ENCODE results near the gene EFL1. TPM values are rescaled to one million over a fixed set of nuclear protein-coding genes. Genes with fewer than 3 reads are reported as not detected.
"Not testable (repeated sequence)": the region's sequence is repeated elsewhere in the genome, so short reads cannot be mapped to it uniquely, and the experiment has no call there.

EFL1 gene
- total RNA-seq, 4 donors from 2014 or later = 12.9 to 25.1 (median 15.2) TPM

- in situ Hi-C loops (cut with MboI; ENCODE audit: low sequenced_read_pairs in 4 of 4); H3K9me3 ChIP-seq; H3K27ac ChIP-seq; H3K27me3 ChIP-seq; H3K36me3 ChIP-seq; ATAC-seq; H3K4me1 ChIP-seq; intact Hi-C loops (cut with DNase I; ENCODE audit: low total_unique reads); DNase-seq; H3K4me3 ChIP-seq: not testable (repeated sequence)
Observed at GRCh38 chr15:82212201-82212600, 50.3 kb downstream of the EFL1 start.

GRCh38 chr15:82210066-82210597 is 52.4 kb downstream of the EFL1 start:
- H3K9me3 ChIP-seq; intact Hi-C loops (cut with DNase I; ENCODE audit: low total_unique reads); H3K4me1 ChIP-seq; in situ Hi-C loops (cut with MboI; ENCODE audit: low sequenced_read_pairs in 4 of 4); H3K4me3 ChIP-seq; H3K27me3 ChIP-seq; H3K36me3 ChIP-seq: not testable (repeated sequence)
- peak overlapping the region in 3 of 4 donors; percentile 25 to 55 (median 42) for H3K27ac ChIP-seq
- DNase-seq = peak in 1 of 2 donors; percentile 42
- ATAC-seq = peak in 1 of 2 donors; percentile 89

- H3K27ac ChIP-seq; intact Hi-C loops (cut with DNase I; ENCODE audit: low total_unique reads); ATAC-seq; H3K4me3 ChIP-seq; DNase-seq; H3K4me1 ChIP-seq; H3K36me3 ChIP-seq; H3K27me3 ChIP-seq; H3K9me3 ChIP-seq: not testable (repeated sequence)
- in situ Hi-C loops (cut with MboI; ENCODE audit: low sequenced_read_pairs in 4 of 4) = loop anchor here in 2 of 4 donors (10.0 kb wide), 2 partner anchors 90 to 730 kb away; no protein-coding TSS in a partner anchor
Observed at GRCh38 chr15:82204575-82204974, 58.0 kb downstream of the EFL1 start.

- ATAC-seq (peak; percentile 78 to 81), DNase-seq (peak; percentile 60 to 62)
- H3K4me1 ChIP-seq = peaks cover 27 to 32% of the 10 kb centered on the region in 2 donors
- no peaks in the 10 kb centered on the region for H3K9me3 ChIP-seq
- no peaks in the 10 kb centered on the region for H3K27me3 ChIP-seq
- H3K36me3 ChIP-seq = no peaks in the 10 kb centered on the region
- intact Hi-C loops (cut with DNase I; ENCODE audit: low total_unique reads) (loop anchor here (1.0 to 5.0 kb wide), 4 partner anchors 56 to 717 kb away; partner anchors contain the start of gene MEX3B), in situ Hi-C loops (cut with MboI; ENCODE audit: low sequenced_read_pairs in 4 of 4) (loop anchor here in 1 of 4 donors (10.0 kb wide), 1 partner anchor 83 kb away; no protein-coding TSS in a partner anchor)
- H3K4me3 ChIP-seq = no peak overlapping the region
- TF ChIP-seq POLR2A (IDR thresholded peaks at IDR 0.05) = no peak
- TF ChIP-seq CTCF (IDR thresholded peaks at IDR 0.05 in 4 of 5, conservative IDR thresholded peaks at IDR 0.05 in 1 of 5) = peak; percentile 64 to 86 (median 81)
- peak overlapping the region in 2 of 4 donors; percentile 2 to 36 for H3K27ac ChIP-seq
Observed at GRCh38 chr15:82197733-82198594, 64.6 kb downstream of the EFL1 start.

GRCh38 chr15:82196353-82196752 is 66.2 kb downstream of the EFL1 start:
- Histone ChIP-seq H3K4me3 (peak overlapping the region in 3 of 4 donors; percentile 14 to 21 (median 18)), H3K27ac (peak overlapping the region; percentile 79 to 90 (median 83)), H3K4me1 (peaks cover 27 to 35% of the 10 kb centered on the region in 2 donors), H3K36me3 (no peaks in the 10 kb centered on the region), H3K27me3 (no peaks in the 10 kb centered on the region), H3K9me3 (no peaks in the 10 kb centered on the region)
- DNase-seq = no peak
- intact Hi-C loops (cut with DNase I; ENCODE audit: low total_unique reads) (loop anchor here (2.0 to 5.0 kb wide), 2 partner anchors 54 to 150 kb away; partner anchors contain the start of gene MEX3B), in situ Hi-C loops (cut with MboI; ENCODE audit: low sequenced_read_pairs in 4 of 4) (loop anchor here in 1 of 4 donors (10.0 kb wide), 1 partner anchor 82 kb away; no protein-coding TSS in a partner anchor)
- TF ChIP-seq POLR2A (IDR thresholded peaks at IDR 0.05) (no peak), CTCF (IDR thresholded peaks at IDR 0.05 in 4 of 5, conservative IDR thresholded peaks at IDR 0.05 in 1 of 5) (no peak)
- no peak for ATAC-seq

- ATAC-seq (peak; percentile 79 to 87), DNase-seq (peak; percentile 63 to 77)
- H3K9me3 ChIP-seq, H3K36me3 ChIP-seq, H3K27me3 ChIP-seq: not testable (repeated sequence)
- intact Hi-C loops (cut with DNase I; ENCODE audit: low total_unique reads) = loop anchor here (2.0 to 5.0 kb wide), 2 partner anchors 54 to 149 kb away; partner anchors contain the start of gene MEX3B
- peaks cover 27 to 35% of the 10 kb centered on the region in 2 donors for H3K4me1 ChIP-seq
- in situ Hi-C loops (cut with MboI; ENCODE audit: low sequenced_read_pairs in 4 of 4) = loop anchor here in 1 of 4 donors (10.0 kb wide), 1 partner anchor 81 kb away; no protein-coding TSS in a partner anchor
- peak overlapping the region; percentile 79 to 90 (median 83) for H3K27ac ChIP-seq
- peak overlapping the region; percentile 14 to 21 (median 17) for H3K4me3 ChIP-seq
Observed at GRCh38 chr15:82195818-82196217, 66.7 kb downstream of the EFL1 start.

- in situ Hi-C loops (cut with MboI; ENCODE audit: low sequenced_read_pairs in 4 of 4) = loop anchor here in 1 of 4 donors (10.0 kb wide), 1 partner anchor 80 kb away; no protein-coding TSS in a partner anchor
Observed at GRCh38 chr15:82194488-82194887, 68.0 kb downstream of the EFL1 start.

GRCh38 chr15:82193435-82193834 is 69.1 kb downstream of the EFL1 start:
- H3K27ac ChIP-seq = peak overlapping the region in 2 of 4 donors; percentile 41 to 47
- H3K4me1 ChIP-seq = peaks cover 27 to 35% of the 10 kb centered on the region in 2 donors
- intact Hi-C loops (cut with DNase I; ENCODE audit: low total_unique reads); DNase-seq; H3K9me3 ChIP-seq; H3K27me3 ChIP-seq; H3K4me3 ChIP-seq; H3K36me3 ChIP-seq: not testable (repeated sequence)
- in situ Hi-C loops (cut with MboI; ENCODE audit: low sequenced_read_pairs in 4 of 4) = loop anchor here in 1 of 4 donors (10.0 kb wide), 1 partner anchor 79 kb away; no protein-coding TSS in a partner anchor
- peak; percentile 53 to 56 for ATAC-seq

More at GRCh38 chr15:82194488-82194887, 68.0 kb downstream of the EFL1 start:
- H3K36me3 ChIP-seq; H3K4me3 ChIP-seq; DNase-seq; H3K9me3 ChIP-seq; intact Hi-C loops (cut with DNase I; ENCODE audit: low total_unique reads); H3K27me3 ChIP-seq: not testable (repeated sequence)
- peak; percentile 68 for ATAC-seq
- peaks cover 27 to 35% of the 10 kb centered on the region in 2 donors for H3K4me1 ChIP-seq
- H3K27ac ChIP-seq = peak overlapping the region; percentile 79 to 90 (median 83)

- in situ Hi-C loops (cut with MboI; ENCODE audit: low sequenced_read_pairs in 4 of 4) = loop anchor here in 1 of 4 donors (10.0 kb wide), 1 partner anchor 78 kb away; no protein-coding TSS in a partner anchor
- peaks cover 22 to 35% of the 10 kb centered on the region in 2 donors for H3K4me1 ChIP-seq
- ATAC-seq; H3K27me3 ChIP-seq; H3K4me3 ChIP-seq; intact Hi-C loops (cut with DNase I; ENCODE audit: low total_unique reads); H3K27ac ChIP-seq; H3K36me3 ChIP-seq; DNase-seq; H3K9me3 ChIP-seq: not testable (repeated sequence)
Observed at GRCh38 chr15:82192394-82192793, 70.1 kb downstream of the EFL1 start.

Data from gastrocnemius medialis (tissue), 4 donors.